Panc1 (cell line): ENCODE data around the gene SMARCA2. TPM values are rescaled to one million over a fixed set of nuclear protein-coding genes. Genes with fewer than 3 reads are reported as not detected.

Source experiments
- ATAC-seq: fragments of 200-7000 bp; cut with Tn5 transposase; 2 replicates; pipeline ENCODE4 v1.9.1; 2020; ENCODE audit warnings: mild to moderate bottlenecking, moderate library complexity
- BruUV-seq: library from RNA; stranded (reverse); fragments of 400-500 nt; replicated peaks from 2 replicates; lab custom pipeline; 2021; lab: Mats Ljungman, UMichigan
- CTCF ChIA-PET: fragments of 300-600 bp; sonication (Branson Sonifier 250); formaldehyde crosslinking; loops from one replicate; lab custom pipeline; 2022; ENCODE audit warnings: antibody characterized with exemption; lab: Charles Lee
- POLR2A ChIA-PET: fragments of 300-600 bp; sonication (Branson Sonifier 250); formaldehyde crosslinking; loops from one replicate; lab custom pipeline; 2022; ENCODE audit warnings: antibody characterized with exemption; lab: Charles Lee
- DNase-seq: peaks from one replicate; pipeline ENCODE4 v3.0.0-alpha.2; 2010; ENCODE audit warnings: low read depth, low spot score
- H3K27ac ChIP-seq: 2 replicates; pipeline ENCODE4 v1.5.1; 2011; ENCODE audit warnings: mild to moderate bottlenecking, low read length, inconsistent platforms
- H3K27me3 ChIP-seq: fragments of 200-500 bp; sonication (Bioruptor generic); 2 replicates; pipeline ENCODE4 v1.6.0; 2014; ENCODE audit warnings: low read length, inconsistent platforms; ENCODE audit not compliant: control insufficient read depth, insufficient read depth
- H3K36me3 ChIP-seq: fragments of 200-500 bp; sonication (Bioruptor generic); 2 replicates; pipeline ENCODE4 v1.5.1; 2014; ENCODE audit warnings: inconsistent platforms, mild to moderate bottlenecking, low read length, moderate library complexity; ENCODE audit not compliant: control insufficient read depth, insufficient read depth
- H3K4me1 ChIP-seq: 2 replicates; pipeline ENCODE4 v1.5.1; 2011; ENCODE audit warnings: inconsistent platforms, mild to moderate bottlenecking, low read length, moderate library complexity; ENCODE audit not compliant: control insufficient read depth, insufficient read depth
- H3K4me3 ChIP-seq, 2 experiments: 2 replicates each; pipeline ENCODE4 v1.5.1; 2011 to 2012; ENCODE audit warnings: low read depth in 2 of 2, low read length in 2 of 2, mild to moderate bottlenecking in 2 of 2, inconsistent platforms in 1 of 2, moderate library complexity in 1 of 2
- H3K9me3 ChIP-seq: fragments of 200-500 bp; sonication (Bioruptor generic); 2 replicates; pipeline ENCODE4 v1.5.1; 2014; ENCODE audit warnings: low read depth, mild to moderate bottlenecking, inconsistent platforms, low read length, moderate library complexity; ENCODE audit not compliant: control insufficient read depth, insufficient read depth
- POLR2AphosphoS5 ChIP-seq: IDR thresholded peaks from 2 replicates; pipeline ENCODE4 v1.6.1; 2012; ENCODE audit warnings: mild to moderate bottlenecking, low read depth, low read length, moderate library complexity
- SIN3A ChIP-seq: IDR thresholded peaks from 2 replicates; pipeline ENCODE4 v1.6.1; 2012; ENCODE audit warnings: low read depth, mild to moderate bottlenecking, low read length, moderate library complexity, borderline replicate concordance; ENCODE audit not compliant: insufficient read depth
- TCF7L2 ChIP-seq: IDR thresholded peaks from 2 replicates; pipeline ENCODE4 v1.6.1; 2011; ENCODE audit warnings: mild to moderate bottlenecking, low read depth, low read length, inconsistent platforms
- in situ Hi-C: cut with HindIII; loops from 2 replicates; pipeline ENCODE4 v1.10.0; 2016; ENCODE audit warnings: low sequenced_read_pairs, low pct_unique_long_range_greater_than_20kb
- intact Hi-C: fragments of 100-400 bp; cut with micrococcal nuclease; formaldehyde crosslinking; loops from one replicate; pipeline ENCODE4 v1.10.0; 2022; ENCODE audit not compliant: unreplicated experiment
- total RNA-seq: library from RNA; stranded (reverse); gene quantifications from one replicate; pipeline ENCODE4 v1.2.1, GENCODE V29; 2021; ENCODE audit not compliant: unreplicated experiment
- TF ChIP-seq, protein P1 (sequence below), 2 experiments: IDR thresholded peaks; 2 replicates each; pipeline ENCODE4 v1.6.1; 2011 to 2012; ENCODE audit warnings: low read depth in 2 of 2, control low read depth in 1 of 2, low read length in 1 of 2, mild to moderate bottlenecking in 1 of 2, moderate library complexity in 1 of 2; ENCODE audit not compliant: insufficient read depth in 1 of 2
- TF ChIP-seq, protein P2 (sequence below): fragments of 450-650 bp; IDR thresholded peaks from 2 replicates; pipeline ENCODE4 v1.5.1; 2017; ENCODE audit warnings: mild to moderate bottlenecking

SMARCA2 gene
- total RNA-seq, 1 experiment from 2014 or later = 13.3 TPM

DNA sequence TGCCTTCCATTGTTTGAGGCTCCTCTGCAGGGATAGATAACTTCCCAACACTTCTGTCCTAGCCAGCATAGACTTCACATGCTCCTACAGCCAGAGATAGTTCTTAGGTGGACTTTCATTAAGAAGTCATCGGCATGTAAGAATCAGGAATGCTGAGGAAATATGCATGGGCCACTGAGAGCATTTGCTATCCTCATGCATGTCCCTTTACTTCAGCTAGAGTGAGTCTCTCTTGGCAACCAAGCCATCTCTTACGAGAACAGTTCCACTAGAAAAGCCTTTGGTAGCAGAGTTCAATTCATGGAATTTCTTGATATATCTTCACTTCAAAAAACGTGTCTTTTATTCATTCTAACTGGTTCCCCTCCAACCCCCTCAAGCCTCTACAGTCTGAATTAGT lies 202.4 kb downstream of the SMARCA2 start:
- intact Hi-C loops = no loop called here
- TF ChIP-seq POLR2AphosphoS5 (no peak), TCF7L2 (no peak), SIN3A (no peak)
- TF ChIP-seq, protein P1, sequence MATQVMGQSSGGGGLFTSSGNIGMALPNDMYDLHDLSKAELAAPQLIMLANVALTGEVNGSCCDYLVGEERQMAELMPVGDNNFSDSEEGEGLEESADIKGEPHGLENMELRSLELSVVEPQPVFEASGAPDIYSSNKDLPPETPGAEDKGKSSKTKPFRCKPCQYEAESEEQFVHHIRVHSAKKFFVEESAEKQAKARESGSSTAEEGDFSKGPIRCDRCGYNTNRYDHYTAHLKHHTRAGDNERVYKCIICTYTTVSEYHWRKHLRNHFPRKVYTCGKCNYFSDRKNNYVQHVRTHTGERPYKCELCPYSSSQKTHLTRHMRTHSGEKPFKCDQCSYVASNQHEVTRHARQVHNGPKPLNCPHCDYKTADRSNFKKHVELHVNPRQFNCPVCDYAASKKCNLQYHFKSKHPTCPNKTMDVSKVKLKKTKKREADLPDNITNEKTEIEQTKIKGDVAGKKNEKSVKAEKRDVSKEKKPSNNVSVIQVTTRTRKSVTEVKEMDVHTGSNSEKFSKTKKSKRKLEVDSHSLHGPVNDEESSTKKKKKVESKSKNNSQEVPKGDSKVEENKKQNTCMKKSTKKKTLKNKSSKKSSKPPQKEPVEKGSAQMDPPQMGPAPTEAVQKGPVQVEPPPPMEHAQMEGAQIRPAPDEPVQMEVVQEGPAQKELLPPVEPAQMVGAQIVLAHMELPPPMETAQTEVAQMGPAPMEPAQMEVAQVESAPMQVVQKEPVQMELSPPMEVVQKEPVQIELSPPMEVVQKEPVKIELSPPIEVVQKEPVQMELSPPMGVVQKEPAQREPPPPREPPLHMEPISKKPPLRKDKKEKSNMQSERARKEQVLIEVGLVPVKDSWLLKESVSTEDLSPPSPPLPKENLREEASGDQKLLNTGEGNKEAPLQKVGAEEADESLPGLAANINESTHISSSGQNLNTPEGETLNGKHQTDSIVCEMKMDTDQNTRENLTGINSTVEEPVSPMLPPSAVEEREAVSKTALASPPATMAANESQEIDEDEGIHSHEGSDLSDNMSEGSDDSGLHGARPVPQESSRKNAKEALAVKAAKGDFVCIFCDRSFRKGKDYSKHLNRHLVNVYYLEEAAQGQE (IDR thresholded peaks at IDR 0.05; ENCODE audit: insufficient read depth in 1 of 2, low read depth in 2 of 2, low read length in 1 of 2) = no peak
- TF ChIP-seq, protein P2, sequence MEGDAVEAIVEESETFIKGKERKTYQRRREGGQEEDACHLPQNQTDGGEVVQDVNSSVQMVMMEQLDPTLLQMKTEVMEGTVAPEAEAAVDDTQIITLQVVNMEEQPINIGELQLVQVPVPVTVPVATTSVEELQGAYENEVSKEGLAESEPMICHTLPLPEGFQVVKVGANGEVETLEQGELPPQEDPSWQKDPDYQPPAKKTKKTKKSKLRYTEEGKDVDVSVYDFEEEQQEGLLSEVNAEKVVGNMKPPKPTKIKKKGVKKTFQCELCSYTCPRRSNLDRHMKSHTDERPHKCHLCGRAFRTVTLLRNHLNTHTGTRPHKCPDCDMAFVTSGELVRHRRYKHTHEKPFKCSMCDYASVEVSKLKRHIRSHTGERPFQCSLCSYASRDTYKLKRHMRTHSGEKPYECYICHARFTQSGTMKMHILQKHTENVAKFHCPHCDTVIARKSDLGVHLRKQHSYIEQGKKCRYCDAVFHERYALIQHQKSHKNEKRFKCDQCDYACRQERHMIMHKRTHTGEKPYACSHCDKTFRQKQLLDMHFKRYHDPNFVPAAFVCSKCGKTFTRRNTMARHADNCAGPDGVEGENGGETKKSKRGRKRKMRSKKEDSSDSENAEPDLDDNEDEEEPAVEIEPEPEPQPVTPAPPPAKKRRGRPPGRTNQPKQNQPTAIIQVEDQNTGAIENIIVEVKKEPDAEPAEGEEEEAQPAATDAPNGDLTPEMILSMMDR = no peak
- ChIA-PET CTCF (no interaction called here), POLR2A (no interaction called here)
- H3K9me3 ChIP-seq = no peaks in the 10 kb centered on the region
- DNase-seq (no peak), ATAC-seq (no peak)
- H3K27me3 ChIP-seq = no peaks in the 10 kb centered on the region
- H3K4me1 ChIP-seq = no peaks in the 10 kb centered on the region
- no peak overlapping the region for H3K27ac ChIP-seq
- no TSS peak for BruUV-seq
- no peak overlapping the region for H3K4me3 ChIP-seq
- in situ Hi-C loops = no loop called here
- no peaks in the 10 kb centered on the region for H3K36me3 ChIP-seq

DNA sequence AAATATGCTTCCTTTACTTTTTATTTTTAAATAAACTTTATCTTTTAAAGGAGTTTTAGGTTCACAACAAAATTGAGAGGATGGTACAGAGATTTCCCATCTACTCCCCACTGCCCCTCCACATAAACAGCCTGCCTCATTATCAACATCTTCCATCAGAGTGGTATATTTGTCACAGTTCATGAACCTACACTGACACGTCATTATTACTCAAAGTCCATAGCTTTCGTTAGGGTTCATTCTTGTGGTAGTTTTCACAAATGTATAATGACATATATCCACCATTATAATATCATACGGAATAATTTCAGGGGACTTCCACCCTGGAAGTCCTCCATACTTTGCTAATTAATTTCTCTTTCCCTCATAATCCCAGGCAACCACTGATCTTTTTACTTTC lies 204.9 kb downstream of the SMARCA2 start:
- BruUV-seq = no TSS peak

More for the DNA sequence above, 204.9 kb downstream of the SMARCA2 start:
- intact Hi-C loops = no loop called here
- ChIA-PET POLR2A (no interaction called here), CTCF (no interaction called here)
- TF ChIP-seq, protein P2 = no peak
- TF ChIP-seq POLR2AphosphoS5 = no peak
- no peak for TF ChIP-seq TCF7L2
- TF ChIP-seq, protein P1 (IDR thresholded peaks at IDR 0.05; ENCODE audit: insufficient read depth in 1 of 2, low read depth in 2 of 2, low read length in 1 of 2) = no peak
- H3K27ac ChIP-seq = no peak overlapping the region
- H3K27me3 ChIP-seq = no peaks in the 10 kb centered on the region
- DNase-seq (no peak), ATAC-seq (no peak)
- no peaks in the 10 kb centered on the region for H3K9me3 ChIP-seq
- H3K4me3 ChIP-seq = no peak overlapping the region
- H3K4me1 ChIP-seq = no peaks in the 10 kb centered on the region
- in situ Hi-C loops = no loop called here
- no peaks in the 10 kb centered on the region for H3K36me3 ChIP-seq
